HEK293T (cell line): ENCODE data around the gene TECPR1.

ENCODE experiments used
- CTBP1 ChIP-seq: fragments of 450-650 bp; IDR thresholded peaks from 2 replicates; pipeline ENCODE4 v1.6.1; 2016; ENCODE audit warnings: borderline replicate concordance
- HDGF ChIP-seq: fragments of 450-650 bp; IDR thresholded peaks from 2 replicates; pipeline ENCODE4 v1.6.1; 2017; ENCODE audit warnings: antibody characterized with exemption, borderline replicate concordance
- SP1 ChIP-seq: fragments of 450-650 bp; IDR thresholded peaks from 2 replicates; pipeline ENCODE4 v1.6.1; 2017

DNA sequence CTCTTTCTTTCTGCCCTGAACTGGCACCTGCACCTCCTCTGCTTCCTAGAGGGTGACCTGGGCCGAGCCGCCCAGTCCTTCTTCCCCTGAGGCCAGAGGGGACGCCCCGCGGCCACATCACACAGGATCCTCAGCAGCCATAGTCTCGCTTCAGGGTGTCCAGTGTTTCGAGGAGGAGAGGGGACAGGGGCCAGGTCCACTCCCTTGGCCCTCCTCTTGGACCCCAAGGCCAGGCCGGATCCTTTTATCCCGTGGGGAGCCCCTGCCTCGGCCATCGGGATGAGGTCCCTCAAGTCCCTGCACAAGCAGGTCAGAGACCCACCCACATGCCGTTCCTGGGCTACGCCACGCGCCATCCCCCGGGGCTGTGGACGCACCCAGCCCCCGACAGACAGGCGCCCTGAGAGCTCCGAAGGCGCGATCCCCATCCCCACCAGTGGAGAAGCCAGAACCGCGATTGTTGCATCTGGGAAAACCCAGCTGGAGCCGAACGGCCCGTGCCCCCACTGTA, 37.2 kb downstream of the TECPR1 start:
- TF ChIP-seq SP1 = no peak
- TF ChIP-seq HDGF = no peak
- no peak for TF ChIP-seq CTBP1
